Measurements from ENCODE around the gene TMEM214.

Gene TMEM214

DNA sequence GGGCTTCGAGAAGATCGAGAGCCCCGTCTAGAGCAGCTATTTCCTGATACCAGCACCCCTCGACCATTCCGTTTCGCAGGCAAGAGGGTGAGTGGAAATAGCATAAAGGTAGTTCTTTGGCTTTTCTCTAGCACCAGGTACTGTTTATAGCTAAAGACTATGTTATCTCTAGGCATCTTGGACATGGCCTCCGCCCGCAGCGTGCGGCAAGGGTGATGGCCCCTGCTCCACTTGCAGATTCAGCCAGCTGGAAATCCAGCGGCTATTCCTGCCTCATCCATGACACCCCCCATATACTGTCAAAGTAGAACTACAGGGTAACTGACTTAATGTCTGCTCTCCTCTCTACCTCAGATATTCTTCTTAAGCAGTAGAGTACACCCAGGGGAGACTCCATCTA lies 22.0 kb downstream of the TMEM214 start:
- no peak overlapping the region for H2AK5ac ChIP-seq (ENCODE audit: low read depth, low read length)
- no peak overlapping the region for H3K4ac ChIP-seq (ENCODE audit: low read length)
- peaks cover 6% of the 10 kb centered on the region for H3K79me1 ChIP-seq (ENCODE audit: low read depth, low read length)
- H3K9ac ChIP-seq (ENCODE audit: low read depth, low read length, poor library complexity), result no peak overlapping the region
- H2BK12ac ChIP-seq (ENCODE audit: low read length), result no peak overlapping the region
- DNase-seq (ENCODE audit: low spot score), result no peak
- no CpG with 5 or more reads among the region's 11 CpGs for WGBS, 2 donors (ENCODE audit: extremely low coverage in 2 of 2, insufficient read length in 2 of 2, insufficient replicate concordance in 1 of 2)
- H4K8ac ChIP-seq (ENCODE audit: low read depth, low read length), result no peak overlapping the region
- H2AFZ ChIP-seq (ENCODE audit: low read length), result no peak overlapping the region
- H3K27me3 ChIP-seq (ENCODE audit: control insufficient read depth in 3 of 3, insufficient read depth in 3 of 3, low read depth in 1 of 3, low read length in 3 of 3), result no peaks in the 10 kb centered on the region
- no peak overlapping the region for H2BK15ac ChIP-seq (ENCODE audit: low read length)
- no peak overlapping the region for H3K18ac ChIP-seq (ENCODE audit: low read length)
- H4K91ac ChIP-seq (ENCODE audit: low read depth, low read length, poor library complexity), result no peak overlapping the region
- peaks cover 49 to 69% of the 10 kb centered on the region in 2 donors for H3K36me3 ChIP-seq (replicated peaks in 1 of 2; ENCODE audit: control insufficient read depth in 2 of 2, insufficient read depth in 2 of 2, low read length in 2 of 2)
- no peak overlapping the region for H3K27ac ChIP-seq (replicated peaks; ENCODE audit: low read length)
- H3K4me3 ChIP-seq (ENCODE audit: low read length in 2 of 2), result no peak overlapping the region
- no peaks in the 10 kb centered on the region for H3K9me3 ChIP-seq (replicated peaks in 1 of 2; ENCODE audit: control insufficient read depth in 2 of 2, insufficient read depth in 1 of 2, low read depth in 1 of 2, low read length in 2 of 2)
- no peak overlapping the region for H3K4me2 ChIP-seq (ENCODE audit: insufficient read depth, low read length, poor library complexity, severe bottlenecking)
- H3K4me1 ChIP-seq (ENCODE audit: control insufficient read depth in 2 of 2, insufficient read depth in 1 of 2, low read depth in 1 of 2, low read length in 2 of 2), result peaks cover 3 to 4% of the 10 kb centered on the region in 2 donors
- no peak overlapping the region for H3K14ac ChIP-seq (ENCODE audit: low read length)
- no peak overlapping the region for H2BK120ac ChIP-seq (ENCODE audit: low read depth, low read length)
- H2BK5ac ChIP-seq (ENCODE audit: low read length), result no peak overlapping the region
- no peak overlapping the region for H3K23ac ChIP-seq (ENCODE audit: low read depth, low read length, poor library complexity)

DNA sequence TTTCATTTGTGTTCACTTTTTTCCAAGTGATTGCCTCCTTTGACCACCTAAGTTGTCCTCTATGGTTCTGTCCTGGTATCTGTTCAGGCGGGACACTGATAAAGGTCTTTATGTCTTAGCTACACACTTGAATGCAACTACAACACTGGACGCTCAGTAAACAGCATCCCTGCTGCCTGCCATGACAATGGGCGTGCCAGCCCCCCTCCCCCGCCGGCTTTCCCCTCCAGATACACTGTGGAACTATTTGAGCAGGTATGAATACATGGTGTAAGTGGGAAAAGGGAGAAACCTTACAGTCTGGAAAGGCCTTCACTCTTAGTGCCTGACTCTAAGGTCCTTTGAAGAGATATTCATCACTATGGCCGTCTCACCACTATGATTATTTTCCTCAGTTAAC lies 24.4 kb downstream of the TMEM214 start:
- no CpG with 5 or more reads among the region's 6 CpGs for WGBS, 2 donors (ENCODE audit: extremely low coverage in 2 of 2, insufficient read length in 2 of 2, insufficient replicate concordance in 1 of 2)
- Histone ChIP-seq H3K23ac (ENCODE audit: low read depth, low read length, poor library complexity) (no peak overlapping the region), H3K4me2 (ENCODE audit: insufficient read depth, low read length, poor library complexity, severe bottlenecking) (no peak overlapping the region)

DNA sequence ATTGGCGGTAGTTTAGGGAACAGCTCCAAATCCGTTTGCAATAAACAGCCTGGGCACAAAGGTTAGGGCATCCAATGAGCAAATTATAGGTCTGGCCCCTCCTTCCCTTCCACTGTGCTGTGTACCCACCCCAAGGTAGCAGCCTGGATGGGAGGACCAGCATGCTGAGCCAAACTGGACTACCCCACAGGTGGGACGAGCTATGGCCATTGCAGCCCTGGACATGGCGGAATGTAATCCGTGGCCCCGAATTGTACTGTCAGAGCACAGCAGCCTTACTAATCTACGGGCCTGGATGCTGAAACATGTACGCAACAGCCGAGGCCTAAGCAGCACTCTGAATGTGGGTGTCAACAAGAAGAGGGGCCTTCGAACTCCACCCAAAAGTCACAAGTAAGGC lies 25.4 kb downstream of the TMEM214 start:
- peak overlapping the region; percentile 64 for H3K9ac ChIP-seq (ENCODE audit: low read depth, low read length, poor library complexity)
- no peak overlapping the region for H2BK12ac ChIP-seq (ENCODE audit: low read length)
- no peak overlapping the region for H3K4me2 ChIP-seq (ENCODE audit: insufficient read depth, low read length, poor library complexity, severe bottlenecking)
- H2BK120ac ChIP-seq (ENCODE audit: low read depth, low read length), result no peak overlapping the region
- H2AK5ac ChIP-seq (ENCODE audit: low read depth, low read length), result no peak overlapping the region
- peaks cover 2% of the 10 kb centered on the region for H3K79me1 ChIP-seq (ENCODE audit: low read depth, low read length)
- peak overlapping the region; percentile 70 for H4K8ac ChIP-seq (ENCODE audit: low read depth, low read length)
- no peak overlapping the region for H2BK15ac ChIP-seq (ENCODE audit: low read length)
- no peaks in the 10 kb centered on the region for H3K4me1 ChIP-seq (ENCODE audit: control insufficient read depth in 2 of 2, insufficient read depth in 1 of 2, low read depth in 1 of 2, low read length in 2 of 2)
- no peak overlapping the region for H3K27ac ChIP-seq (replicated peaks; ENCODE audit: low read length)
- H3K9me3 ChIP-seq (replicated peaks in 1 of 2; ENCODE audit: control insufficient read depth in 2 of 2, insufficient read depth in 1 of 2, low read depth in 1 of 2, low read length in 2 of 2), result peaks cover 0 to 2% of the 10 kb centered on the region in 2 donors
- WGBS, 2 donors (ENCODE audit: extremely low coverage in 2 of 2, insufficient read length in 2 of 2, insufficient replicate concordance in 1 of 2), result no CpG with 5 or more reads among the region's 10 CpGs
- no peak overlapping the region for H3K4me3 ChIP-seq (ENCODE audit: low read length in 2 of 2)
- no peak overlapping the region for H4K91ac ChIP-seq (ENCODE audit: low read depth, low read length, poor library complexity)
- no peaks in the 10 kb centered on the region for H3K27me3 ChIP-seq (ENCODE audit: control insufficient read depth in 3 of 3, insufficient read depth in 3 of 3, low read depth in 1 of 3, low read length in 3 of 3)
- no peak overlapping the region for H3K4ac ChIP-seq (ENCODE audit: low read length)
- H2BK5ac ChIP-seq (ENCODE audit: low read length), result no peak overlapping the region
- no peak overlapping the region for H2AFZ ChIP-seq (ENCODE audit: low read length)
- H3K23ac ChIP-seq (ENCODE audit: low read depth, low read length, poor library complexity), result peak overlapping the region; percentile 50
- DNase-seq (ENCODE audit: low spot score), result no peak
- no peak overlapping the region for H3K14ac ChIP-seq (ENCODE audit: low read length)
- H3K36me3 ChIP-seq (replicated peaks in 1 of 2; ENCODE audit: control insufficient read depth in 2 of 2, insufficient read depth in 2 of 2, low read length in 2 of 2), result peaks cover 53 to 91% of the 10 kb centered on the region in 2 donors
- no peak overlapping the region for H3K18ac ChIP-seq (ENCODE audit: low read length)

More for the DNA sequence above, 24.4 kb downstream of the TMEM214 start:
- Histone ChIP-seq H2AK5ac (ENCODE audit: low read depth, low read length) (no peak overlapping the region), H3K4ac (ENCODE audit: low read length) (no peak overlapping the region), H3K27me3 (ENCODE audit: control insufficient read depth in 3 of 3, insufficient read depth in 3 of 3, low read depth in 1 of 3, low read length in 3 of 3) (no peaks in the 10 kb centered on the region), H3K4me3 (ENCODE audit: low read length in 2 of 2) (no peak overlapping the region), H2AFZ (ENCODE audit: low read length) (no peak overlapping the region), H2BK5ac (ENCODE audit: low read length) (no peak overlapping the region), H3K9me3 (replicated peaks in 1 of 2; ENCODE audit: control insufficient read depth in 2 of 2, insufficient read depth in 1 of 2, low read depth in 1 of 2, low read length in 2 of 2) (no peaks in the 10 kb centered on the region), H2BK120ac (ENCODE audit: low read depth, low read length) (no peak overlapping the region), H3K14ac (ENCODE audit: low read length) (no peak overlapping the region), H3K4me1 (ENCODE audit: control insufficient read depth in 2 of 2, insufficient read depth in 1 of 2, low read depth in 1 of 2, low read length in 2 of 2) (peaks cover 2 to 3% of the 10 kb centered on the region in 2 donors), H4K8ac (ENCODE audit: low read depth, low read length) (no peak overlapping the region), H3K79me1 (ENCODE audit: low read depth, low read length) (peaks cover 2% of the 10 kb centered on the region), H3K27ac (replicated peaks; ENCODE audit: low read length) (no peak overlapping the region), H3K9ac (ENCODE audit: low read depth, low read length, poor library complexity) (no peak overlapping the region), H3K18ac (ENCODE audit: low read length) (no peak overlapping the region), H2BK15ac (ENCODE audit: low read length) (no peak overlapping the region), H4K91ac (ENCODE audit: low read depth, low read length, poor library complexity) (no peak overlapping the region), H3K36me3 (replicated peaks in 1 of 2; ENCODE audit: control insufficient read depth in 2 of 2, insufficient read depth in 2 of 2, low read length in 2 of 2) (peaks cover 51 to 86% of the 10 kb centered on the region in 2 donors), H2BK12ac (ENCODE audit: low read length) (no peak overlapping the region)
- DNase-seq (ENCODE audit: low spot score), result no peak

DNA sequence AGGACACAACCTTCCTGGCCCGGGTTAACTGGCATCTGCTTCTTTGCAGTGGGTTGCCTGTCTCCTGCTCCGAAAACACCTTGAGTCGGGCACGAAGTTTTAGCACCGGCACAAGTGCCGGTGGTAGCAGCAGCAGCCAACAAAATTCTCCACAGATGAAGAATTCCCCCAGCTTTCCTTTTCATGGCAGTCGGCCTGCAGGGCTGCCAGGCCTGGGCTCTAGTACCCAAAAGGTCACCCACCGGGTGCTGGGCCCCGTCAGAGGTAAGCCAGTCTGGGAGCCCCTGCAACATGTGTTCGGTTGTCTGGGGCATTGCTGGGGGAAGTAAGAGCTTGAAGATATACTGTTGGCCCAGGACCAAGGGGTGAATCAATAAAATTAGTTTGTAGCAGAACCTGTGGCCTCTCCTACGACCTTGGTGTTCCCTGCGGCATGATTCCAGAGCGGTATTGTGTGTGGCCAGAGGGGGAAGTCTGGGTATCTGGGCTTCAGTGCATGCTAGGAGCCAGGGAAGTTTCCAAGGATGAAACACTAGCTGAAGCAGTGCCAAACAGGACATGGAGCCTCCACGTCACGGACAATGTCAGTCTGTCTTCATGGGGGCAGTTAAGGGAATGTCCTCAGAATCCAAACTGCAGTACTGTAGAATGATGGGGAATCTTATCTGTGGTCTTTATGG lies 26.5 kb downstream of the TMEM214 start:
- Histone ChIP-seq H2BK5ac (ENCODE audit: low read length) (no peak overlapping the region), H3K23ac (ENCODE audit: low read depth, low read length, poor library complexity) (no peak overlapping the region), H2BK120ac (ENCODE audit: low read depth, low read length) (no peak overlapping the region), H2BK12ac (ENCODE audit: low read length) (no peak overlapping the region), H3K27me3 (ENCODE audit: control insufficient read depth in 3 of 3, insufficient read depth in 3 of 3, low read depth in 1 of 3, low read length in 3 of 3) (no peaks in the 10 kb centered on the region), H3K79me1 (ENCODE audit: low read depth, low read length) (no peaks in the 10 kb centered on the region), H3K36me3 (replicated peaks in 1 of 2; ENCODE audit: control insufficient read depth in 2 of 2, insufficient read depth in 2 of 2, low read length in 2 of 2) (peaks cover 46 to 89% of the 10 kb centered on the region in 2 donors), H2AK5ac (ENCODE audit: low read depth, low read length) (no peak overlapping the region), H2AFZ (ENCODE audit: low read length) (no peak overlapping the region), H3K9me3 (replicated peaks in 1 of 2; ENCODE audit: control insufficient read depth in 2 of 2, insufficient read depth in 1 of 2, low read depth in 1 of 2, low read length in 2 of 2) (peaks cover 0 to 2% of the 10 kb centered on the region in 2 donors), H4K91ac (ENCODE audit: low read depth, low read length, poor library complexity) (no peak overlapping the region), H3K4ac (ENCODE audit: low read length) (no peak overlapping the region), H3K18ac (ENCODE audit: low read length) (no peak overlapping the region), H4K8ac (ENCODE audit: low read depth, low read length) (no peak overlapping the region), H3K4me2 (ENCODE audit: insufficient read depth, low read length, poor library complexity, severe bottlenecking) (no peak overlapping the region), H3K4me3 (ENCODE audit: low read length in 2 of 2) (no peak overlapping the region), H3K4me1 (ENCODE audit: control insufficient read depth in 2 of 2, insufficient read depth in 1 of 2, low read depth in 1 of 2, low read length in 2 of 2) (no peaks in the 10 kb centered on the region), H3K9ac (ENCODE audit: low read depth, low read length, poor library complexity) (no peak overlapping the region), H3K27ac (replicated peaks; ENCODE audit: low read length) (no peak overlapping the region), H3K14ac (ENCODE audit: low read length) (no peak overlapping the region), H2BK15ac (ENCODE audit: low read length) (no peak overlapping the region)
- DNase-seq (ENCODE audit: low spot score), result no peak
- WGBS, 2 donors (ENCODE audit: extremely low coverage in 2 of 2, insufficient read length in 2 of 2, insufficient replicate concordance in 1 of 2), result no CpG with 5 or more reads among the region's 15 CpGs

All from neuronal stem cell (in vitro differentiated cells).